Mammary epithelial cell (primary cell): ENCODE results near the gene SPAG16.
"Not testable (repeated sequence)": the region's sequence is repeated elsewhere in the genome, so short reads cannot be mapped to it uniquely, and the experiment has no call there.

ENCODE experiments used
- CTCF ChIP-seq, 2 donors: IDR thresholded peaks in 1 of 2; conservative IDR thresholded peaks in 1 of 2; 2 replicates each; pipeline ENCODE4 v1.5.1; 2011 to 2012; ENCODE audit warnings: inconsistent platforms in 2 of 2, low read length in 2 of 2, mild to moderate bottlenecking in 2 of 2, control low read depth in 1 of 2, low read depth in 1 of 2; ENCODE audit not compliant: insufficient read depth in 1 of 2; ENCODE audit errors: extremely low read depth in 1 of 2
- EZH2 ChIP-seq: IDR thresholded peaks from 2 replicates; pipeline ENCODE4 v1.6.1; 2012; ENCODE audit warnings: low read length, inconsistent platforms, borderline replicate concordance

- not testable (repeated sequence) for TF ChIP-seq CTCF (conservative IDR thresholded peaks at IDR 0.05 in 1 of 2, IDR thresholded peaks at IDR 0.05 in 1 of 2; ENCODE audit: extremely low read depth in 1 of 2, insufficient read depth in 1 of 2, low read depth in 1 of 2, low read length in 2 of 2); EZH2
Measured at GRCh38 chr2:213408426-213409070, 124.3 kb downstream of the SPAG16 start.
